Gastrocnemius medialis (tissue), 4 donors: Measurements from ENCODE around the gene CDC37L1. TPM values are rescaled to one million over a fixed set of nuclear protein-coding genes. Genes with fewer than 3 reads are reported as not detected.
A peak's percentile ranks its signal among the peaks of the same experiment; 100 is the strongest.

Experiments used
- ATAC-seq, 2 donors: fragments of 150-250 bp; one replicate each; pipeline ENCODE4 v1.9.1; 2016
- DNase-seq, 2 donors: peaks; one replicate each; pipeline ENCODE4 v3.0.0-alpha.2; 2019
- H3K27ac ChIP-seq, 4 donors: fragments of 200-600 bp; sonication (generic); 1 replicate in 1 of 4; 2 replicates in 3 of 4; pipeline ENCODE4 v1.5.1; 2016 to 2018; ENCODE audit warnings: mild to moderate bottlenecking in 2 of 4, moderate library complexity in 1 of 4
- H3K27me3 ChIP-seq, 3 donors: fragments of 200-600 bp; sonication (generic) in 2 of 3; 1 replicate in 1 of 3; 2 replicates in 2 of 3; pipeline versions ENCODE4 v1.5.1 to v1.6.0; 2016 to 2019; ENCODE audit warnings: mild to moderate bottlenecking in 1 of 3, moderate library complexity in 1 of 3
- H3K36me3 ChIP-seq, 2 donors: fragments of 200-600 bp; sonication (generic) in 1 of 2; one replicate each; pipeline ENCODE4 v1.5.1; 2017 to 2018
- H3K4me1 ChIP-seq, 2 donors: fragments of 200-600 bp; sonication (generic) in 1 of 2; one replicate each; pipeline ENCODE4 v1.5.1; 2016 to 2017; ENCODE audit warnings: mild to moderate bottlenecking in 2 of 2
- H3K4me3 ChIP-seq, 4 donors: fragments of 200-600 bp; sonication (generic) in 3 of 4; 1 replicate in 1 of 4; 2 replicates in 3 of 4; pipeline ENCODE4 v1.5.1; 2016 to 2019; ENCODE audit warnings: mild to moderate bottlenecking in 2 of 4
- H3K9me3 ChIP-seq, 3 donors: fragments of 200-600 bp; sonication (generic) in 2 of 3; 1 replicate in 1 of 3; 2 replicates in 2 of 3; pipeline ENCODE4 v1.5.1; 2016 to 2019
- CTCF ChIP-seq, 5 experiments: fragments of 450-650 bp in 3 of 5; fragments of 200-600 bp in 2 of 5; sonication (generic) in 2 of 5; IDR thresholded peaks in 4 of 5; conservative IDR thresholded peaks in 1 of 5; 1 replicate in 4 of 5; 2 replicates in 1 of 5; pipeline ENCODE4 v1.5.1; 2016 to 2019; ENCODE audit warnings: antibody characterized with exemption in 5 of 5, mild to moderate bottlenecking in 3 of 5, moderate library complexity in 3 of 5
- POLR2A ChIP-seq, 2 donors: fragments of 450-650 bp; IDR thresholded peaks; one replicate each; pipeline ENCODE4 v1.6.1; 2017; ENCODE audit warnings: antibody characterized with exemption in 2 of 2, mild to moderate bottlenecking in 2 of 2, moderate library complexity in 2 of 2
- in situ Hi-C, 4 donors: fragments of 200-750 bp; cut with MboI; loops; one replicate each; pipeline versions ENCODE4 v1.15.0 to v1.8.0; 2017; ENCODE audit warnings: low sequenced_read_pairs in 4 of 4
- intact Hi-C: fragments of 100-400 bp; cut with DNase I; formaldehyde crosslinking; loops from one replicate; pipeline ENCODE4 v1.15.1; 2023; ENCODE audit warnings: low total_unique reads
- total RNA-seq, 4 donors: library from RNA; depleted of rRNA; stranded (reverse); fragments of >200 nt; gene quantifications; one replicate each; pipeline versions ENCODE4 v1.1.0 to v1.2.3, GENCODE V29; 2016

Gene CDC37L1
- total RNA-seq, 4 donors from 2014 or later: 91.1 to 157 (median 131) TPM

DNA sequence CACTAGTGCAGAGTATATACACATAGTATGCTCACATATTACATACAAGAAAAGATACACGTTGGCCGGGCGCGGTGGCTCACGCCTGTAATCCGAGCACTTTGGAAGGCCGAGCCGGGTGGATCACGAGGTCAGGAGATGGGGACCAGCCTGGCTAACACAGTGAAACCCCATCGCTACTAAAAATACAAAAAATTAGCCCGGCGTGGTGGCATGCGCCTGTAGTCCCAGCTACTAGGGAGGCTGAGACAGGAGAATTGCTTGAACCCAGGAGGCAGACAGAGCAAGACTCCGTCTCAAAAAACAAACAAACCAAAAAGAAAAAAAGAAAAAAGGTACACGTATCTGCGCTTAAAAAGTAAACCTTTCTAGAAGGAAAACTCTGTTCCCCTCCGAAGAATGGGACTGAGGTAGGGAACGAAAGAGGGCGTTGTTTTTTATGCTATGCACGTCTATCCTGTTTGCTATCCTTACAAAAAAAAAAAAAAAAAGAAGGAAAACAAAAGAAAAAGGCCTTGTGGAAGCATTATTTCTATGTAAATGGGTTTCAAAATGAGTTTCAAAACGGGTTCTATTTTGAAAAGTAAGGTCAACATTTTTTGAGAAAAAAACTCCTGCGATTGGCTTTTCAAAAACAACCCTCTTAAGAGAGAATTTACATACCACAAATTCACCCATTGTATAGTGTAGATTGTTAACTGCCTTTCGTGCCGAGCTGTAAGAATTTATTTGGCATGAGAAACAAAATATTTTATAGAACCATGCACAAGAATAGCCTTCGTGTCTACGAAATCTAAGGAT is 60.4 kb downstream of the CDC37L1 start:
- H3K4me1 ChIP-seq: peaks cover 21 to 22% of the 10 kb centered on the region in 2 donors
- peak; percentile 72 to 75 for DNase-seq
- TF ChIP-seq POLR2A (IDR thresholded peaks at IDR 0.05) (no peak), CTCF (IDR thresholded peaks at IDR 0.05 in 4 of 5, conservative IDR thresholded peaks at IDR 0.05 in 1 of 5) (no peak)

GRCh38 chr9:4740388-4740637 is 60.9 kb downstream of the CDC37L1 start:
- no peaks in the 10 kb centered on the region for H3K9me3 ChIP-seq
- no peaks in the 10 kb centered on the region for H3K27me3 ChIP-seq
- intact Hi-C loops: loop anchor here (5.0 to 10.0 kb wide), 2 partner anchors 52 to 704 kb away; partner anchors contain the start of gene RCL1
- peak; percentile 21 to 28 for ATAC-seq
- H3K27ac ChIP-seq: peak overlapping the region; percentile 87 to 95 (median 92)
- DNase-seq: no peak
- peak overlapping the region; percentile 83 to 89 (median 86) for H3K4me3 ChIP-seq
- peak in 1 of 5 experiments; percentile 2 for TF ChIP-seq CTCF (IDR thresholded peaks at IDR 0.05 in 4 of 5, conservative IDR thresholded peaks at IDR 0.05 in 1 of 5)
- no peak for TF ChIP-seq POLR2A (IDR thresholded peaks at IDR 0.05)
- H3K36me3 ChIP-seq: no peaks in the 10 kb centered on the region
- in situ Hi-C loops: loop anchor here in 2 of 4 donors (5.0 kb wide), 1 partner anchor 78 kb away; the partner anchor contains the start of gene PLPP6 (in 2 of the 2)
- H3K4me1 ChIP-seq: peaks cover 21% of the 10 kb centered on the region in 2 donors

More for the DNA sequence above, 60.4 kb downstream of the CDC37L1 start:
- H3K9me3 ChIP-seq: no peaks in the 10 kb centered on the region
- peak overlapping the region; percentile 87 to 95 (median 92) for H3K27ac ChIP-seq
- in situ Hi-C loops (loop anchor here in 2 of 4 donors (5.0 to 10.0 kb wide), 2 partner anchors 55 to 77 kb away; partner anchors contain the start of gene PLPP6 (in 2 of the 2)), intact Hi-C loops (loop anchor here (5.0 to 10.0 kb wide), 2 partner anchors 53 to 705 kb away; partner anchors contain the start of gene RCL1)
- no peaks in the 10 kb centered on the region for H3K27me3 ChIP-seq
- peak overlapping the region; percentile 83 to 89 (median 86) for H3K4me3 ChIP-seq
- ATAC-seq: peak in 1 of 2 donors; percentile 38
- no peaks in the 10 kb centered on the region for H3K36me3 ChIP-seq

GRCh38 chr9:4740638-4741364 is 61.4 kb downstream of the CDC37L1 start, which contains the start of gene AK3:
Gene AK3 (minus strand): TSS chr9:4741202. CDS start chr9:4741087, 115 bp downstream.
- Histone ChIP-seq H3K27ac (peak within 1 kb of the TSS; percentile 87 to 95 (median 92)), H3K4me1 (peaks cover 21% of the 10 kb centered on the region in 2 donors), H3K27me3 (no peaks in the 10 kb centered on the region), H3K36me3 (no peaks in the 10 kb centered on the region), H3K4me3 (peak within 1 kb of the TSS; percentile 83 to 89 (median 86)), H3K9me3 (no peaks in the 10 kb centered on the region)
- DNase-seq (peak; percentile 77 to 80), ATAC-seq (peak; percentile 77)
- peak in 4 of 5 experiments; percentile 7 to 48 (median 20) for TF ChIP-seq CTCF (IDR thresholded peaks at IDR 0.05 in 4 of 5, conservative IDR thresholded peaks at IDR 0.05 in 1 of 5)
- TF ChIP-seq POLR2A (IDR thresholded peaks at IDR 0.05): peak; percentile 89
- in situ Hi-C loops (loop anchor here in 2 of 4 donors (5.0 kb wide), 1 partner anchor 78 kb away; the partner anchor contains the start of gene PLPP6 (in 2 of the 2)), intact Hi-C loops (loop anchor here (1.0 to 10.0 kb wide), 4 partner anchors 52 to 704 kb away; partner anchors contain the start of genes CDC37L1, PLPP6 and RCL1)

- in situ Hi-C loops: loop anchor here in 2 of 4 donors (5.0 kb wide), 1 partner anchor 79 kb away; the partner anchor contains the start of gene PLPP6 (in 2 of the 2)
- intact Hi-C loops: loop anchor here (1.0 to 10.0 kb wide), 4 partner anchors 51 to 703 kb away; partner anchors contain the start of genes CDC37L1, PLPP6 and RCL1
Measured at GRCh38 chr9:4741365-4742089, 62.2 kb downstream of the CDC37L1 start.

More at GRCh38 chr9:4741365-4742089, 62.2 kb downstream of the CDC37L1 start:
- peaks cover 14 to 21% of the 10 kb centered on the region in 2 donors for H3K4me1 ChIP-seq
- ATAC-seq (peak; percentile 9 to 23), DNase-seq (peak in 1 of 2 donors; percentile 25)
- TF ChIP-seq CTCF (IDR thresholded peaks at IDR 0.05 in 4 of 5, conservative IDR thresholded peaks at IDR 0.05 in 1 of 5) (peak in 1 of 5 experiments; percentile 5), POLR2A (IDR thresholded peaks at IDR 0.05) (peak; percentile 5 to 42)
- no peaks in the 10 kb centered on the region for H3K36me3 ChIP-seq
- H3K27me3 ChIP-seq: no peaks in the 10 kb centered on the region
- peak overlapping the region; percentile 87 to 95 (median 92) for H3K27ac ChIP-seq
- peak overlapping the region; percentile 83 to 89 (median 86) for H3K4me3 ChIP-seq
- H3K9me3 ChIP-seq: no peaks in the 10 kb centered on the region
